Keratinocyte (primary cell): Measurements from ENCODE around the gene SCNN1A. TPM values are rescaled to one million over a fixed set of nuclear protein-coding genes. Genes with fewer than 3 reads are reported as not detected.

Experiments
- DNase-seq: peaks from one replicate; pipeline ENCODE4 v3.0.0-alpha.2; 2011; ENCODE audit warnings: low read depth, missing footprints, low spot score
- FAIRE-seq: peaks from 2 replicates; lab custom pipeline; 2011; peaks lifted over from hg19 to GRCh38; lab: Jason Lieb, UNC
- H2AFZ ChIP-seq: 2 replicates; pipeline ENCODE4 v1.6.0; 2012; ENCODE audit warnings: low read length, control low read depth, inconsistent platforms; ENCODE audit not compliant: control insufficient read depth
- H3K27ac ChIP-seq: 2 replicates; pipeline ENCODE4 v1.5.1; 2011; ENCODE audit warnings: low read length; ENCODE audit not compliant: control insufficient read depth, insufficient read depth
- H3K27me3 ChIP-seq: 3 replicates; pipeline ENCODE4 v1.6.0; 2011; ENCODE audit warnings: low read length; ENCODE audit not compliant: control insufficient read depth, insufficient read depth; ENCODE audit errors: extremely low read depth
- H3K36me3 ChIP-seq, 2 experiments: 2 replicates in 1 of 2; 3 replicates in 1 of 2; pipeline ENCODE4 v1.5.1; 2011; ENCODE audit warnings: low read length in 2 of 2, mild to moderate bottlenecking in 1 of 2; ENCODE audit not compliant: control insufficient read depth in 2 of 2, insufficient read depth in 2 of 2; ENCODE audit errors: extremely low read depth in 1 of 2
- H3K4me1 ChIP-seq: 3 replicates; pipeline ENCODE4 v1.5.1; 2011; ENCODE audit warnings: low read length; ENCODE audit not compliant: control insufficient read depth, insufficient read depth; ENCODE audit errors: extremely low read depth
- H3K4me2 ChIP-seq: 3 replicates; pipeline ENCODE4 v1.6.0; 2011; ENCODE audit warnings: low read depth, low read length; ENCODE audit not compliant: control insufficient read depth, insufficient read depth; ENCODE audit errors: extremely low read depth
- H3K4me3 ChIP-seq, 3 experiments: fragments of 200-600 bp in 1 of 3; sonication (generic) in 1 of 3; 2 replicates in 2 of 3; 3 replicates in 1 of 3; pipeline ENCODE4 v1.5.1; 2011 to 2016; ENCODE audit warnings: low read length in 3 of 3, mild to moderate bottlenecking in 3 of 3, control low read depth in 2 of 3, inconsistent platforms in 1 of 3, low read depth in 1 of 3, mixed read lengths in 1 of 3, mixed run types in 1 of 3, moderate library complexity in 1 of 3; ENCODE audit not compliant: control insufficient read depth in 2 of 3, insufficient read depth in 2 of 3; ENCODE audit errors: extremely low read depth in 1 of 3
- H3K79me2 ChIP-seq: 2 replicates; pipeline ENCODE4 v1.6.0; 2012; ENCODE audit warnings: low read length; ENCODE audit not compliant: control insufficient read depth, insufficient read depth
- H3K9ac ChIP-seq: 3 replicates; pipeline ENCODE4 v1.6.0; 2011; ENCODE audit warnings: low read length; ENCODE audit not compliant: control insufficient read depth, insufficient read depth; ENCODE audit errors: extremely low read depth
- H3K9me1 ChIP-seq: 3 replicates; pipeline ENCODE4 v1.6.0; 2011; ENCODE audit warnings: low read length; ENCODE audit not compliant: control insufficient read depth, insufficient read depth; ENCODE audit errors: extremely low read depth
- H3K9me3 ChIP-seq: 2 replicates; pipeline ENCODE4 v1.5.1; 2012; ENCODE audit warnings: low read depth, low read length; ENCODE audit not compliant: control insufficient read depth
- H4K20me1 ChIP-seq: 3 replicates; pipeline ENCODE4 v1.6.0; 2011; ENCODE audit warnings: low read length; ENCODE audit not compliant: control insufficient read depth, insufficient read depth; ENCODE audit errors: extremely low read depth
- CTCF ChIP-seq, 3 experiments: IDR thresholded peaks in 1 of 3; conservative IDR thresholded peaks in 1 of 3; optimal IDR thresholded peaks in 1 of 3; 2 replicates in 2 of 3; 3 replicates in 1 of 3; pipeline versions ENCODE3 to v1.5.1; 2011; ENCODE audit warnings: low read length in 3 of 3, mild to moderate bottlenecking in 3 of 3, moderate library complexity in 2 of 3, control low read depth in 1 of 3, inconsistent platforms in 1 of 3; ENCODE audit not compliant: insufficient read depth in 2 of 3; ENCODE audit errors: extremely low read depth in 1 of 3
- EZH2 ChIP-seq: IDR thresholded peaks from one replicate; pipeline ENCODE4 v1.6.1; 2012; ENCODE audit warnings: inconsistent platforms, mild to moderate bottlenecking, low read length, moderate library complexity
- dilution Hi-C: fragments of 300-500 bp; cut with MboI; formaldehyde crosslinking; loops from one replicate; pipeline ENCODE4 v1.7.0; 2020; ENCODE audit warnings: low sequenced_read_pairs; ENCODE audit not compliant: extremely low pct_ligation_motif_present
- polyA plus RNA-seq, 5 experiments: library from polyadenylated mRNA; depleted of rRNA in 3 of 5; stranded (reverse) in 3 of 5; stranded (forward) in 1 of 5; unstranded in 1 of 5; fragments of >200 nt; gene quantifications; 1 replicate in 1 of 5; 2 replicates in 3 of 5; 3 replicates in 1 of 5; pipeline versions ENCODE4 v1.2.1 to v1.2.3, GENCODE V29; 2011 to 2012; ENCODE audit warnings: missing spikeins in 2 of 5, low read depth in 1 of 5, low replicate concordance in 1 of 5

SCNN1A gene
- polyA plus RNA-seq, 1 donor (not counting 4 experiments of a cell fraction or from before 2014, with no cell fraction given) = 11.1 TPM

GRCh38 chr12:6327229-6328041 lies 47.9 kb downstream of the SCNN1A start:
- H4K20me1 ChIP-seq = peaks cover 4% of the 10 kb centered on the region
- TF ChIP-seq EZH2 (no peak), CTCF (optimal IDR thresholded peaks at IDR 0.05 in 1 of 3, IDR thresholded peaks at IDR 0.05 in 1 of 3, conservative IDR thresholded peaks at IDR 0.05 in 1 of 3; ENCODE audit: extremely low read depth in 1 of 3, insufficient read depth in 2 of 3, low read length in 3 of 3) (no peak)
- no peak for DNase-seq
- peaks cover 25% of the 10 kb centered on the region for H3K79me2 ChIP-seq
- dilution Hi-C loops = no loop called here
- no peaks in the 10 kb centered on the region for H3K9me3 ChIP-seq
- no peaks in the 10 kb centered on the region for H3K9me1 ChIP-seq
- peaks cover 23% of the 10 kb centered on the region for H3K4me1 ChIP-seq
- H2AFZ ChIP-seq = no peak overlapping the region
- no peak for FAIRE-seq
- peaks cover 42 to 49% of the 10 kb centered on the region in 2 experiments for H3K36me3 ChIP-seq
- H3K4me3 ChIP-seq = no peak overlapping the region
- no peak overlapping the region for H3K9ac ChIP-seq
- no peak overlapping the region for H3K4me2 ChIP-seq
- no peak overlapping the region for H3K27ac ChIP-seq
- H3K27me3 ChIP-seq = no peaks in the 10 kb centered on the region

GRCh38 chr12:6326316-6327228 lies 48.8 kb downstream of the SCNN1A start:
- Histone ChIP-seq H3K9me1 (no peaks in the 10 kb centered on the region), H3K79me2 (peaks cover 24% of the 10 kb centered on the region), H3K36me3 (peaks cover 40 to 44% of the 10 kb centered on the region in 2 experiments), H3K9ac (peak overlapping the region; percentile 28), H2AFZ (no peak overlapping the region), H3K4me1 (peaks cover 18% of the 10 kb centered on the region), H3K27ac (no peak overlapping the region), H3K4me2 (no peak overlapping the region), H3K27me3 (no peaks in the 10 kb centered on the region), H3K9me3 (no peaks in the 10 kb centered on the region), H4K20me1 (peaks cover 4% of the 10 kb centered on the region), H3K4me3 (no peak overlapping the region)
- dilution Hi-C loops = no loop called here
- FAIRE-seq = no peak
- DNase-seq = no peak
- no peak for TF ChIP-seq EZH2
- peak; percentile 13 to 65 (median 36) for TF ChIP-seq CTCF (optimal IDR thresholded peaks at IDR 0.05 in 1 of 3, IDR thresholded peaks at IDR 0.05 in 1 of 3, conservative IDR thresholded peaks at IDR 0.05 in 1 of 3; ENCODE audit: extremely low read depth in 1 of 3, insufficient read depth in 2 of 3, low read length in 3 of 3)
